Kidney (tissue), 14 donors: ENCODE data around the gene TGFB2. TPM values are rescaled to one million over a fixed set of nuclear protein-coding genes. Genes with fewer than 3 reads are reported as not detected.

Source experiments
- DNase-seq, 5 donors: peaks; one replicate each; pipeline ENCODE4 v3.0.0-alpha.2; 2013 to 2020
- FAIRE-seq: peaks from 2 replicates; lab custom pipeline; 2012; peaks lifted over from hg19 to GRCh38; lab: Jason Lieb, UNC
- H3K27ac ChIP-seq, 2 donors: one replicate each; pipeline ENCODE4 v1.7.0; 2013; ENCODE audit warnings: low read depth in 2 of 2, low read length in 2 of 2, inconsistent platforms in 1 of 2
- H3K27me3 ChIP-seq: one replicate; pipeline ENCODE4 v1.7.1; 2013; ENCODE audit warnings: low read length, inconsistent platforms; ENCODE audit not compliant: control insufficient read depth, insufficient read depth
- H3K36me3 ChIP-seq, 3 donors: one replicate each; pipeline versions ENCODE4 v1.7.0 to v1.7.1; 2013; ENCODE audit warnings: low read length in 3 of 3, control low read depth in 1 of 3, inconsistent platforms in 1 of 3; ENCODE audit not compliant: insufficient read depth in 3 of 3, control insufficient read depth in 2 of 3
- H3K4me1 ChIP-seq, 3 donors: one replicate each; pipeline versions ENCODE4 v1.7.0 to v1.7.1; 2013; ENCODE audit warnings: low read length in 3 of 3, inconsistent platforms in 1 of 3, low read depth in 1 of 3; ENCODE audit not compliant: control insufficient read depth in 2 of 3, insufficient read depth in 2 of 3
- H3K4me3 ChIP-seq, 3 donors: one replicate each; pipeline versions ENCODE4 v1.7.0 to v1.8.1; 2013; ENCODE audit warnings: low read length in 3 of 3, control low read depth in 1 of 3, inconsistent platforms in 1 of 3
- H3K9ac ChIP-seq, 3 donors: one replicate each; pipeline versions ENCODE4 v1.7.0 to v1.7.1; 2013; ENCODE audit warnings: low read length in 3 of 3, control low read depth in 1 of 3, inconsistent platforms in 1 of 3
- H3K9me3 ChIP-seq, 3 donors: one replicate each; pipeline versions ENCODE4 v1.7.0 to v1.7.1; 2013; ENCODE audit warnings: low read length in 3 of 3, control low read depth in 1 of 3, inconsistent platforms in 1 of 3; ENCODE audit not compliant: control insufficient read depth in 2 of 3, insufficient read depth in 1 of 3
- intact Hi-C: fragments of 100-400 bp; cut with DNase I; formaldehyde crosslinking; loops from one replicate; pipeline ENCODE4 v1.11.1; 2022
- polyA plus RNA-seq: library from polyadenylated mRNA; stranded (reverse); fragments of 350-450 nt; fragmentation: Illumina TruSeq; extraction: RNeasy Lipid Tissue Mini Kit (QIAGEN cat#74804); gene quantifications from one replicate; pipeline ENCODE4 v1.2.3, GENCODE V29; 2014; ENCODE audit warnings: low read depth, low replicate concordance; ENCODE audit not compliant: insufficient read depth
- total RNA-seq: library from RNA; stranded (reverse); fragmentation: NEBNext Ultra II Directional; extraction: Animal tissue kit (Norgen Biotek cat#: 25700); gene quantifications from one replicate; pipeline ENCODE4 v1.2.1, GENCODE V29; 2021
- TF ChIP-seq, protein P1 (sequence below): IDR thresholded peaks from 3 replicates; pipeline ENCODE4 v1.5.1; 2012; ENCODE audit warnings: mild to moderate bottlenecking, moderate library complexity, borderline replicate concordance; ENCODE audit not compliant: insufficient read depth; ENCODE audit errors: extremely low read depth
- donor health status: control.
- donor health status: control.
- donor health status: control.
- donor health status: control.
- donor health status: control.
- donor health status: DM: yes; HTN: yes; CAD: no.
- donor health status: Normal renal cell carcinoma (clear cell type).

TGFB2 gene
- total and polyA plus RNA-seq, 2 donors from 2014 or later: 1.4 to 12.2 TPM

- no peak for FAIRE-seq
- Histone ChIP-seq H3K36me3 (no peaks in the 10 kb centered on the region), H3K9ac (no peak overlapping the region), H3K27ac (peak overlapping the region; percentile 35 to 67), H3K4me1 (peaks cover 0 to 9% (median 6%) of the 10 kb centered on the region in 3 donors), H3K27me3 (no peaks in the 10 kb centered on the region), H3K4me3 (no peak overlapping the region), H3K9me3 (no peaks in the 10 kb centered on the region)
- intact Hi-C loops: no loop called here
- peak in 2 of 5 donors; percentile 48 to 51 for DNase-seq
- TF ChIP-seq, protein P1, sequence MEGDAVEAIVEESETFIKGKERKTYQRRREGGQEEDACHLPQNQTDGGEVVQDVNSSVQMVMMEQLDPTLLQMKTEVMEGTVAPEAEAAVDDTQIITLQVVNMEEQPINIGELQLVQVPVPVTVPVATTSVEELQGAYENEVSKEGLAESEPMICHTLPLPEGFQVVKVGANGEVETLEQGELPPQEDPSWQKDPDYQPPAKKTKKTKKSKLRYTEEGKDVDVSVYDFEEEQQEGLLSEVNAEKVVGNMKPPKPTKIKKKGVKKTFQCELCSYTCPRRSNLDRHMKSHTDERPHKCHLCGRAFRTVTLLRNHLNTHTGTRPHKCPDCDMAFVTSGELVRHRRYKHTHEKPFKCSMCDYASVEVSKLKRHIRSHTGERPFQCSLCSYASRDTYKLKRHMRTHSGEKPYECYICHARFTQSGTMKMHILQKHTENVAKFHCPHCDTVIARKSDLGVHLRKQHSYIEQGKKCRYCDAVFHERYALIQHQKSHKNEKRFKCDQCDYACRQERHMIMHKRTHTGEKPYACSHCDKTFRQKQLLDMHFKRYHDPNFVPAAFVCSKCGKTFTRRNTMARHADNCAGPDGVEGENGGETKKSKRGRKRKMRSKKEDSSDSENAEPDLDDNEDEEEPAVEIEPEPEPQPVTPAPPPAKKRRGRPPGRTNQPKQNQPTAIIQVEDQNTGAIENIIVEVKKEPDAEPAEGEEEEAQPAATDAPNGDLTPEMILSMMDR: no peak
Observed at GRCh38 chr1:218380125-218380977, 35.2 kb downstream of the TGFB2 start.

DNA sequence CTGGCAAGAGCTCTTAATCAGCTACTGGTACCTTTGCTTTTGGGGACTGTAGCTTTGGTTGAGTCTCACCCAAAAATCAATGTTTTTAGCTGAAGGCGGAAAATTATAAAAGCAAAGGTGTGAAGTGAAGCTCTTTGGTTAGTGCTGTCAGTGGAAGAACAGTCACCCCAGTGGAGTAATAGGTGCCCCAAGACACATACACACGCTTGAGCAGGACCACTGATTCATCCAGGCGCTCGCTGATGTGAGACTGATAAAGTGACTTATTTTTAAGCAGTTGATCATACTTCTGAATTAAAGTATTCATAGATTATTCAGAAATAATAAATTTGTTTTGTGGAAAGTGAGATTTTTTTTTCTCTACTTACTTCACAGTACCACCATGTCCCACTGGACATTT lies 37.1 kb downstream of the TGFB2 start:
- FAIRE-seq (no peak), DNase-seq (no peak)
- no peaks in the 10 kb centered on the region for H3K36me3 ChIP-seq
- no peaks in the 10 kb centered on the region for H3K27me3 ChIP-seq
- no peak overlapping the region for H3K4me3 ChIP-seq
- H3K9me3 ChIP-seq: no peaks in the 10 kb centered on the region
- H3K27ac ChIP-seq: no peak overlapping the region
- intact Hi-C loops: no loop called here
- H3K4me1 ChIP-seq: peaks cover 0 to 9% (median 6%) of the 10 kb centered on the region in 3 donors
- no peak overlapping the region for H3K9ac ChIP-seq
- TF ChIP-seq, protein P1: no peak

DNA sequence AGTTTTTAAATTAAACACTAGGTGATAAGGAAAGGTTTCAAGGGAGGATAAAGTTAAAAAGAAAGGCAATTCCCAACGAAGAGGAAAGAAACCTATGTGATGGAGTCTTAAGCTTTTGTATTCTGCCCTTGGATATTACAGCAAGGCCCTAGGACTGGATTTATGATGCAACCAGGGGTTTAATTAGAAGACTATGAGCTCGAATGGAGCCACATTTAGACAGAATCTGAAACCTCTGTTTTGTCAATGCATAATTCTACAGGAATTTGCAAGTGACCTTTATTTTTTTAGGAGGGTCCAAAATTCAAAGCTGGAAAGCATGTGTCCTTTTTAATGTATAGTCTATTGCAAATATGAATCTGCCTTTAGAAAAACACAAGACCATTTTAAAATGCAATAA lies 37.9 kb downstream of the TGFB2 start:
- Histone ChIP-seq H3K36me3 (no peaks in the 10 kb centered on the region), H3K9me3 (no peaks in the 10 kb centered on the region), H3K27me3 (no peaks in the 10 kb centered on the region), H3K4me1 (peaks cover 0 to 9% (median 6%) of the 10 kb centered on the region in 3 donors), H3K27ac (no peak overlapping the region), H3K4me3 (no peak overlapping the region), H3K9ac (no peak overlapping the region)
- FAIRE-seq (no peak), DNase-seq (no peak)
- intact Hi-C loops: no loop called here
- TF ChIP-seq, protein P1: no peak
